ENCODE measurements around the gene ICE1. TPM values are rescaled to one million over a fixed set of nuclear protein-coding genes. Genes with fewer than 3 reads are reported as not detected.

ICE1 gene
- total and polyA plus RNA-seq, 2 of the 4 experiments (the other 2 are of a cell fraction): 9.0 to 18.5 TPM

GRCh38 chr5:5533927-5534326 is 111.5 kb downstream of the ICE1 start:
- no peak overlapping the region for H2AK9ac ChIP-seq (replicated peaks; ENCODE audit: low read depth, low read length, poor library complexity)
- no peak overlapping the region for H3K4me3 ChIP-seq (ENCODE audit: insufficient read depth, low read depth, low read length)
- peaks cover 21% of the 10 kb centered on the region for H3K9me3 ChIP-seq (ENCODE audit: control insufficient read depth, insufficient read depth, low read length)
- H4K20me1 ChIP-seq (ENCODE audit: insufficient read depth, low read length): no peaks in the 10 kb centered on the region
- no peak overlapping the region for H3K9ac ChIP-seq (ENCODE audit: low read depth, low read length)
- no peak for TF ChIP-seq MXI1 (IDR thresholded peaks at IDR 0.05; ENCODE audit: borderline replicate concordance, low read depth, low read length)
- no peak for TF ChIP-seq MAZ (IDR thresholded peaks at IDR 0.05; ENCODE audit: borderline replicate concordance, low read depth, low read length)
- TF ChIP-seq RAD21 (IDR thresholded peaks at IDR 0.05; ENCODE audit: low read length): no peak
- TF ChIP-seq NFE2L2 (IDR thresholded peaks at IDR 0.05; ENCODE audit: low read depth, low read length): no peak
- no peak for TF ChIP-seq CTCF (conservative IDR thresholded peaks at IDR 0.05; ENCODE audit: low read depth, low read length)
- no peak for TF ChIP-seq CEBPB (IDR thresholded peaks at IDR 0.05; ENCODE audit: low read depth, low read length)
- no peak for TF ChIP-seq MAFK (IDR thresholded peaks at IDR 0.05; ENCODE audit: low read depth, low read length)
- TF ChIP-seq, protein P1, sequence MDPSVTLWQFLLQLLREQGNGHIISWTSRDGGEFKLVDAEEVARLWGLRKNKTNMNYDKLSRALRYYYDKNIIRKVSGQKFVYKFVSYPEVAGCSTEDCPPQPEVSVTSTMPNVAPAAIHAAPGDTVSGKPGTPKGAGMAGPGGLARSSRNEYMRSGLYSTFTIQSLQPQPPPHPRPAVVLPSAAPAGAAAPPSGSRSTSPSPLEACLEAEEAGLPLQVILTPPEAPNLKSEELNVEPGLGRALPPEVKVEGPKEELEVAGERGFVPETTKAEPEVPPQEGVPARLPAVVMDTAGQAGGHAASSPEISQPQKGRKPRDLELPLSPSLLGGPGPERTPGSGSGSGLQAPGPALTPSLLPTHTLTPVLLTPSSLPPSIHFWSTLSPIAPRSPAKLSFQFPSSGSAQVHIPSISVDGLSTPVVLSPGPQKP (IDR thresholded peaks at IDR 0.05; ENCODE audit: borderline replicate concordance, low read depth, low read length): no peak
- TF ChIP-seq POLR2A (IDR thresholded peaks at IDR 0.05; ENCODE audit: low read depth, low read length): no peak
- no peak for DNase-seq
- dilution Hi-C loops (cut with HindIII; ENCODE audit: low sequenced_read_pairs, unreplicated experiment) (no loop called here), intact Hi-C loops (cut with micrococcal nuclease) (no loop called here), in situ Hi-C loops (cut with MboI; ENCODE audit: low sequenced_read_pairs) (no loop called here)
- H3K79me1 ChIP-seq (ENCODE audit: low read depth in 1 of 2, low read length in 2 of 2): no peaks in the 10 kb centered on the region
- H3K14ac ChIP-seq (replicated peaks; ENCODE audit: low read depth, low read length): no peak overlapping the region
- H4K91ac ChIP-seq (ENCODE audit: insufficient read depth, low read depth, low read length): no peak overlapping the region
- ChIA-PET POLR2A (ENCODE audit: unreplicated experiment) (no interaction called here), CTCF (no interaction called here)
- H2BK15ac ChIP-seq (ENCODE audit: low read depth, low read length): no peak overlapping the region
- no peak overlapping the region for H2AFZ ChIP-seq (replicated peaks; ENCODE audit: low read length, poor library complexity)
- no peak overlapping the region for H4K5ac ChIP-seq (ENCODE audit: low read depth, low read length)
- no peak overlapping the region for H2BK5ac ChIP-seq (ENCODE audit: low read depth, low read length, poor library complexity, severe bottlenecking)
- H4K8ac ChIP-seq (ENCODE audit: low read depth in 2 of 2, low read length in 2 of 2): no peak overlapping the region
- H3K4ac ChIP-seq (ENCODE audit: low read depth, low read length): no peak overlapping the region
- no peaks in the 10 kb centered on the region for H3K9me1 ChIP-seq (ENCODE audit: insufficient read depth, low read length)
- no peak overlapping the region for H3K56ac ChIP-seq (ENCODE audit: extremely low read depth, insufficient read depth, low read length)
- H3K18ac ChIP-seq (ENCODE audit: low read depth, low read length): no peak overlapping the region
- no TSS peak for BruUV-seq (replicated peaks)
- H3K4me1 ChIP-seq (ENCODE audit: control insufficient read depth, insufficient read depth, low read length): no peaks in the 10 kb centered on the region
- no peak overlapping the region for H3K23ac ChIP-seq (ENCODE audit: low read depth, low read length)
- ATAC-seq (ENCODE audit: low read depth): no peak
- H3K27ac ChIP-seq (ENCODE audit: insufficient read depth, low read length): no peak overlapping the region
- no peak overlapping the region for H3K4me2 ChIP-seq (ENCODE audit: low read depth, low read length)
- 69% methylated on average over 6 of the region's 9 CpGs; no CpG with 5 or more reads in 1 of the 2 experiments for WGBS, 2 experiments (ENCODE audit: extremely low coverage in 2 of 2, insufficient read length in 1 of 2)
- no peak overlapping the region for H2AK5ac ChIP-seq (ENCODE audit: low read depth, low read length)
- no peak overlapping the region for H2BK120ac ChIP-seq (ENCODE audit: low read depth, low read length)
- H3K27me3 ChIP-seq (ENCODE audit: control insufficient read depth, insufficient read depth, low read length): no peaks in the 10 kb centered on the region
- H3K36me3 ChIP-seq (ENCODE audit: control insufficient read depth, insufficient read depth, low read length): no peaks in the 10 kb centered on the region
- H2BK20ac ChIP-seq (ENCODE audit: low read depth, low read length): no peak overlapping the region
